RWPE1 (cell line): ENCODE results near the gene CD7.

Experiments
- CTCF ChIA-PET: fragments of 350-600 bp; sonication (Branson Sonifier 250); formaldehyde crosslinking; extraction: SDS; loops from one replicate; lab custom pipeline; 2021; lab: Yijun Ruan, JAX
- POLR2A ChIA-PET: fragments of 400-600 bp; formaldehyde crosslinking; extraction: SDS; loops from one replicate; lab custom pipeline; 2020; ENCODE audit warnings: antibody characterized with exemption; ENCODE audit not compliant: low non-redundant PET; lab: Yijun Ruan, JAX
- DNase-seq: peaks from one replicate; pipeline ENCODE4 v3.0.0; 2012; ENCODE audit warnings: low spot score
- H3K27ac ChIP-seq: fragments of 450-650 bp; 2 replicates; pipeline ENCODE4 v1.5.1; 2017
- CTCF ChIP-seq: fragments of 450-650 bp; conservative IDR thresholded peaks from 2 replicates; pipeline ENCODE4 v1.5.1; 2017; ENCODE audit warnings: low read depth, mild to moderate bottlenecking

CD7 gene

GRCh38 chr17:82353484-82353883, 36.1 kb upstream of the CD7 start:
- CTCF ChIA-PET = interaction anchor here (0.6 kb wide), 1 partner anchor 253 kb away, joined by 3 read pairs; no protein-coding TSS in a partner anchor
- DNase-seq = no peak
- no peak for TF ChIP-seq CTCF
- H3K27ac ChIP-seq = no peak overlapping the region
- POLR2A ChIA-PET = interaction anchor here (0.7 kb wide), 1 partner anchor 60 kb away, joined by 6 read pairs; no protein-coding TSS in a partner anchor

- peak; percentile 98 for TF ChIP-seq CTCF
- DNase-seq = peak; percentile 64
- ChIA-PET CTCF (interaction anchor here (0.6 to 1.4 kb wide), 4 partner anchors 10 to 409 kb away, joined by 3 to 4 read pairs (median 3); no protein-coding TSS in a partner anchor), POLR2A (interaction anchor here (0.7 kb wide), 1 partner anchor 100 kb away, joined by 9 read pairs; no protein-coding TSS in a partner anchor)
- H3K27ac ChIP-seq = 0 out of 2 replicates have a peak overlapping the region, but pooled peaks have one; percentile 0
These were observed 34.5 kb upstream of the CD7 start for GRCh38 chr17:82351713-82352488.

GRCh38 chr17:82351254-82351712, 33.9 kb upstream of the CD7 start:
- no peak overlapping the region for H3K27ac ChIP-seq
- POLR2A ChIA-PET = no interaction called here

GRCh38 chr17:82350182-82351030, 33.0 kb upstream of the CD7 start:
- no peak overlapping the region for H3K27ac ChIP-seq
- DNase-seq = no peak
- 0 out of 2 replicates have a peak, but pooled peaks have one; percentile 8 for TF ChIP-seq CTCF
- ChIA-PET POLR2A (no interaction called here), CTCF (interaction anchor here (0.6 to 0.7 kb wide), 3 partner anchors 53 to 169 kb away, joined by 3 to 4 read pairs (median 3); partner anchors contain the start of gene FOXK2)

More at GRCh38 chr17:82351254-82351712, 33.9 kb upstream of the CD7 start:
- CTCF ChIA-PET = interaction anchor here (0.6 to 1.4 kb wide), 5 partner anchors 9 to 108 kb away, joined by 3 to 4 read pairs (median 3); no protein-coding TSS in a partner anchor
- no peak for DNase-seq
- no peak for TF ChIP-seq CTCF

- no peak for TF ChIP-seq CTCF
- ChIA-PET CTCF (no interaction called here), POLR2A (interaction anchor here (0.6 kb wide), 1 partner anchor 61 kb away, joined by 3 read pairs; no protein-coding TSS in a partner anchor)
- DNase-seq = no peak
- H3K27ac ChIP-seq = no peak overlapping the region
These were observed 31.9 kb upstream of the CD7 start for GRCh38 chr17:82349287-82349701.
